Stimulated activated CD8-positive, alpha-beta memory T cell treated with anti-CD3 and anti-CD28 coated beads, Interleukin-4, amount 100 ng/mL, for 1 hour (primary cell): ENCODE results near the gene KLHL29.

Experiments used
- DNase-seq, 2 donors: peaks; one replicate each; pipeline ENCODE4 v3.0.0-alpha.2; 2020; ENCODE audit warnings: low read depth in 2 of 2, low spot score in 1 of 2

Gene KLHL29

GRCh38 chr2:23746141-23746863 is 361.3 kb downstream of the KLHL29 start:
- DNase-seq: no peak

GRCh38 chr2:23751747-23752265 is 366.8 kb downstream of the KLHL29 start:
- no peak for DNase-seq

GRCh38 chr2:23753291-23754010 is 368.5 kb downstream of the KLHL29 start:
- no peak for DNase-seq

GRCh38 chr2:23754970-23755369 is 370.0 kb downstream of the KLHL29 start:
- no peak for DNase-seq

- no peak for DNase-seq
Measured at GRCh38 chr2:23756593-23757292, 371.8 kb downstream of the KLHL29 start.

GRCh38 chr2:23757686-23758433 is 372.9 kb downstream of the KLHL29 start:
- no peak for DNase-seq
